Osteoblast (primary cell): ENCODE data around the gene MPP3. TPM values are rescaled to one million over a fixed set of nuclear protein-coding genes. Genes with fewer than 3 reads are reported as not detected.
A peak's percentile ranks its signal among the peaks of the same experiment; 100 is the strongest.

Experiments
- DNase-seq: peaks from one replicate; pipeline ENCODE4 v3.0.0; 2011; ENCODE audit warnings: low spot score, mixed read lengths; ENCODE audit not compliant: insufficient read length; ENCODE audit errors: missing footprints
- H2AFZ ChIP-seq: 2 replicates; pipeline ENCODE4 v1.6.0; 2011; ENCODE audit warnings: mild to moderate bottlenecking, low read length
- H3K27ac ChIP-seq: 2 replicates; pipeline ENCODE4 v1.5.1; 2011; ENCODE audit warnings: mild to moderate bottlenecking, low read depth, low read length, moderate library complexity
- H3K27me3 ChIP-seq: 2 replicates; pipeline ENCODE4 v1.6.0; 2012; ENCODE audit warnings: mild to moderate bottlenecking, control low read depth, inconsistent platforms, low read length, moderate library complexity; ENCODE audit not compliant: insufficient read depth
- H3K36me3 ChIP-seq: 2 replicates; pipeline ENCODE4 v1.5.1; 2011; ENCODE audit warnings: mild to moderate bottlenecking, low read length, control low read depth, moderate library complexity; ENCODE audit not compliant: insufficient read depth
- H3K4me1 ChIP-seq: 2 replicates; pipeline ENCODE4 v1.5.1; 2011; ENCODE audit warnings: mild to moderate bottlenecking, low read length, control low read depth, moderate library complexity; ENCODE audit not compliant: insufficient read depth
- H3K4me2 ChIP-seq: 2 replicates; pipeline ENCODE4 v1.6.0; 2011; ENCODE audit warnings: mild to moderate bottlenecking, low read length; ENCODE audit not compliant: insufficient read depth
- H3K4me3 ChIP-seq: fragments of 200-600 bp; sonication (generic); 3 replicates; pipeline ENCODE4 v1.5.1; 2012; ENCODE audit warnings: mild to moderate bottlenecking, low read length, inconsistent platforms; ENCODE audit not compliant: insufficient read depth
- H3K79me2 ChIP-seq: 2 replicates; pipeline ENCODE4 v1.6.0; 2012; ENCODE audit warnings: mild to moderate bottlenecking, low read length, control low read depth, inconsistent platforms; ENCODE audit not compliant: insufficient read depth
- H3K9me3 ChIP-seq: 2 replicates; pipeline ENCODE4 v1.5.1; 2011; ENCODE audit warnings: low read depth, low read length, control low read depth
- H4K20me1 ChIP-seq: 2 replicates; pipeline ENCODE4 v1.6.0; 2012; ENCODE audit warnings: mild to moderate bottlenecking, low read length, control low read depth; ENCODE audit not compliant: insufficient read depth
- CTCF ChIP-seq: IDR thresholded peaks from 2 replicates; pipeline ENCODE4 v1.5.1; 2011; ENCODE audit warnings: mild to moderate bottlenecking, low read depth, low read length, moderate library complexity; ENCODE audit errors: extremely low read depth
- total RNA-seq: library from RNA; depleted of rRNA; stranded (reverse); fragments of >200 nt; gene quantifications from 2 replicates; pipeline ENCODE4 v1.2.3, GENCODE V29; 2012

MPP3 gene
- total RNA-seq, 1 donor: 6.2 TPM

GRCh38 chr17:43816336-43817320 is 16.3 kb downstream of the MPP3 start:
- H3K9me3 ChIP-seq: no peaks in the 10 kb centered on the region
- H3K27ac ChIP-seq: no peak overlapping the region
- H3K27me3 ChIP-seq: no peaks in the 10 kb centered on the region
- peaks cover 36% of the 10 kb centered on the region for H3K36me3 ChIP-seq
- peaks cover 9% of the 10 kb centered on the region for H3K4me1 ChIP-seq
- TF ChIP-seq CTCF: no peak
- no peak overlapping the region for H3K4me3 ChIP-seq
- no peaks in the 10 kb centered on the region for H4K20me1 ChIP-seq
- H3K79me2 ChIP-seq: no peaks in the 10 kb centered on the region
- H2AFZ ChIP-seq: no peak overlapping the region
- no peak for DNase-seq
- no peak overlapping the region for H3K4me2 ChIP-seq

- Histone ChIP-seq H3K79me2 (no peaks in the 10 kb centered on the region), H4K20me1 (no peaks in the 10 kb centered on the region), H3K27ac (no peak overlapping the region), H3K27me3 (no peaks in the 10 kb centered on the region), H3K36me3 (peaks cover 40% of the 10 kb centered on the region), H3K4me3 (no peak overlapping the region), H3K4me2 (no peak overlapping the region), H3K4me1 (peaks cover 9% of the 10 kb centered on the region), H2AFZ (no peak overlapping the region), H3K9me3 (no peaks in the 10 kb centered on the region)
- no peak for TF ChIP-seq CTCF
- DNase-seq: peak; percentile 89
Measured at GRCh38 chr17:43814714-43815113, 18.2 kb downstream of the MPP3 start.

GRCh38 chr17:43814026-43814425 is 18.9 kb downstream of the MPP3 start:
- Histone ChIP-seq H4K20me1 (no peaks in the 10 kb centered on the region), H3K27ac (no peak overlapping the region), H3K79me2 (no peaks in the 10 kb centered on the region), H2AFZ (no peak overlapping the region), H3K36me3 (peaks cover 41% of the 10 kb centered on the region), H3K4me3 (no peak overlapping the region), H3K4me2 (no peak overlapping the region), H3K4me1 (peaks cover 9% of the 10 kb centered on the region), H3K27me3 (no peaks in the 10 kb centered on the region), H3K9me3 (no peaks in the 10 kb centered on the region)
- DNase-seq: no peak
- no peak for TF ChIP-seq CTCF

- Histone ChIP-seq H3K36me3 (peaks cover 46% of the 10 kb centered on the region), H2AFZ (no peak overlapping the region), H3K4me1 (peaks cover 9% of the 10 kb centered on the region), H3K4me3 (no peak overlapping the region), H3K79me2 (no peaks in the 10 kb centered on the region), H3K9me3 (no peaks in the 10 kb centered on the region), H3K4me2 (no peak overlapping the region), H3K27me3 (no peaks in the 10 kb centered on the region), H4K20me1 (no peaks in the 10 kb centered on the region), H3K27ac (no peak overlapping the region)
- DNase-seq: no peak
- no peak for TF ChIP-seq CTCF
Measured at GRCh38 chr17:43813386-43813785, 19.6 kb downstream of the MPP3 start.
